PC-9 (cell line): Measurements from ENCODE around the gene CTNS.

Source experiments
- EZH2 ChIP-seq: fragments of 200-600 bp; sonication (generic); IDR thresholded peaks from 2 replicates; pipeline ENCODE4 v1.8.0; 2017; ENCODE audit warnings: antibody characterized with exemption, low read depth
- TF ChIP-seq, protein P1 (sequence below): fragments of 200-600 bp; sonication (generic); conservative IDR thresholded peaks from 2 replicates; pipeline ENCODE4 v1.6.1; 2017; ENCODE audit warnings: mixed run types, antibody characterized with exemption, mild to moderate bottlenecking, moderate library complexity

- TF ChIP-seq, protein P1, sequence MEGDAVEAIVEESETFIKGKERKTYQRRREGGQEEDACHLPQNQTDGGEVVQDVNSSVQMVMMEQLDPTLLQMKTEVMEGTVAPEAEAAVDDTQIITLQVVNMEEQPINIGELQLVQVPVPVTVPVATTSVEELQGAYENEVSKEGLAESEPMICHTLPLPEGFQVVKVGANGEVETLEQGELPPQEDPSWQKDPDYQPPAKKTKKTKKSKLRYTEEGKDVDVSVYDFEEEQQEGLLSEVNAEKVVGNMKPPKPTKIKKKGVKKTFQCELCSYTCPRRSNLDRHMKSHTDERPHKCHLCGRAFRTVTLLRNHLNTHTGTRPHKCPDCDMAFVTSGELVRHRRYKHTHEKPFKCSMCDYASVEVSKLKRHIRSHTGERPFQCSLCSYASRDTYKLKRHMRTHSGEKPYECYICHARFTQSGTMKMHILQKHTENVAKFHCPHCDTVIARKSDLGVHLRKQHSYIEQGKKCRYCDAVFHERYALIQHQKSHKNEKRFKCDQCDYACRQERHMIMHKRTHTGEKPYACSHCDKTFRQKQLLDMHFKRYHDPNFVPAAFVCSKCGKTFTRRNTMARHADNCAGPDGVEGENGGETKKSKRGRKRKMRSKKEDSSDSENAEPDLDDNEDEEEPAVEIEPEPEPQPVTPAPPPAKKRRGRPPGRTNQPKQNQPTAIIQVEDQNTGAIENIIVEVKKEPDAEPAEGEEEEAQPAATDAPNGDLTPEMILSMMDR, result no peak
- TF ChIP-seq EZH2, result no peak
Observed at GRCh38 chr17:3635474-3636153, 946 bp upstream of the CTNS start.
